WTC11 (cell line): ENCODE results near the gene CENPB.

Experiments used
- CTCF ChIP-seq: fragments of 200-600 bp; IDR thresholded peaks from 2 replicates; pipeline ENCODE4 v1.8.0; 2022; ENCODE audit warnings: antibody characterized with exemption
- EMX1 ChIP-seq: fragments of 250-450 bp; sonication (Bioruptor Pico); IDR thresholded peaks from 2 replicates; pipeline ENCODE4 v1.8.0; 2021; ENCODE audit warnings: mild to moderate bottlenecking
- FOXP1 ChIP-seq: sonication (generic); formaldehyde crosslinking; IDR thresholded peaks from 2 replicates; pipeline ENCODE4 v1.8.0; 2022; ENCODE audit warnings: missing genetic modification reagents, mild to moderate bottlenecking, moderate library complexity, borderline replicate concordance
- SMAD3 ChIP-seq: sonication (generic); formaldehyde crosslinking; IDR thresholded peaks from 2 replicates; pipeline ENCODE4 v1.8.0; 2022; ENCODE audit warnings: missing genetic modification reagents, mild to moderate bottlenecking, borderline replicate concordance
- TCF7 ChIP-seq: sonication (generic); formaldehyde crosslinking; IDR thresholded peaks from 2 replicates; pipeline ENCODE4 v1.8.0; 2022; ENCODE audit warnings: mild to moderate bottlenecking, low read depth, missing genetic modification reagents, moderate library complexity
- TP53 ChIP-seq: sonication (generic); formaldehyde crosslinking; IDR thresholded peaks from 2 replicates; pipeline ENCODE4 v1.8.1; 2023; ENCODE audit warnings: mild to moderate bottlenecking, missing genetic modification reagents
- USF2 ChIP-seq: sonication (generic); formaldehyde crosslinking; IDR thresholded peaks from 2 replicates; pipeline ENCODE4 v1.8.1; 2023; ENCODE audit warnings: mild to moderate bottlenecking, missing genetic modification reagents, moderate library complexity
- ZNF416 ChIP-seq: fragments of 250-450 bp; sonication (Bioruptor Pico); IDR thresholded peaks from 2 replicates; pipeline ENCODE4 v1.9.0; 2021; ENCODE audit warnings: mild to moderate bottlenecking, inconsistent platforms
- TF ChIP-seq, protein P1 (sequence below): sonication (generic); formaldehyde crosslinking; IDR thresholded peaks from 2 replicates; pipeline ENCODE4 v1.8.0; 2022; ENCODE audit warnings: mild to moderate bottlenecking, missing genetic modification reagents
- TF ChIP-seq, protein P2 (sequence below): sonication (generic); formaldehyde crosslinking; IDR thresholded peaks from 2 replicates; pipeline ENCODE4 v1.8.0; 2022; ENCODE audit warnings: mild to moderate bottlenecking, missing genetic modification reagents

GRCh38 chr20:3781153-3781910 lies 5.2 kb downstream of the CENPB start, which contains the start of gene SPEF1:
- TF ChIP-seq CTCF: no peak
- no peak for TF ChIP-seq ZNF416 (CRISPR knock-in tag)
- no peak for TF ChIP-seq EMX1
- TF ChIP-seq TP53 (CRISPR knock-in tag): no peak
- TF ChIP-seq, protein P1, sequence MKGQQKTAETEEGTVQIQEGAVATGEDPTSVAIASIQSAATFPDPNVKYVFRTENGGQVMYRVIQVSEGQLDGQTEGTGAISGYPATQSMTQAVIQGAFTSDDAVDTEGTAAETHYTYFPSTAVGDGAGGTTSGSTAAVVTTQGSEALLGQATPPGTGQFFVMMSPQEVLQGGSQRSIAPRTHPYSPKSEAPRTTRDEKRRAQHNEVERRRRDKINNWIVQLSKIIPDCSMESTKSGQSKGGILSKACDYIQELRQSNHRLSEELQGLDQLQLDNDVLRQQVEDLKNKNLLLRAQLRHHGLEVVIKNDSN: no peak
- TF ChIP-seq, protein P2, sequence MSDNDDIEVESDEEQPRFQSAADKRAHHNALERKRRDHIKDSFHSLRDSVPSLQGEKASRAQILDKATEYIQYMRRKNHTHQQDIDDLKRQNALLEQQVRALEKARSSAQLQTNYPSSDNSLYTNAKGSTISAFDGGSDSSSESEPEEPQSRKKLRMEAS (CRISPR knock-in tag): no peak
- TF ChIP-seq SMAD3 (CRISPR knock-in tag): no peak
- no peak for TF ChIP-seq TCF7 (CRISPR knock-in tag)
- TF ChIP-seq USF2 (CRISPR knock-in tag): no peak
- TF ChIP-seq FOXP1: 0 out of 2 replicates have a peak, but pooled peaks have one; percentile 20
